Measurements from ENCODE around the gene ACOT13.
"Not testable (repeated sequence)": the region's sequence is repeated elsewhere in the genome, so short reads cannot be mapped to it uniquely, and the experiment has no call there.

Gene ACOT13

GRCh38 chr6:24648276-24648675 lies 18.6 kb upstream of the ACOT13 start:
- FAIRE-seq (no peak), DNase-seq (ENCODE audit: insufficient read length, low spot score) (no peak)
- TF ChIP-seq POLR2A (IDR thresholded peaks at IDR 0.05; ENCODE audit: low read depth, low read length), result no peak

GRCh38 chr6:24649691-24650090 lies 17.2 kb upstream of the ACOT13 start:
- FAIRE-seq (no peak), DNase-seq (ENCODE audit: insufficient read length, low spot score) (no peak)
- TF ChIP-seq POLR2A (IDR thresholded peaks at IDR 0.05; ENCODE audit: low read depth, low read length), result no peak

- FAIRE-seq (no peak), DNase-seq (ENCODE audit: insufficient read length, low spot score) (no peak)
- no peak for TF ChIP-seq POLR2A (IDR thresholded peaks at IDR 0.05; ENCODE audit: low read depth, low read length)
Measured at GRCh38 chr6:24650365-24650764, 16.5 kb upstream of the ACOT13 start.

- DNase-seq (ENCODE audit: insufficient read length, low spot score) (no peak), FAIRE-seq (no peak)
- TF ChIP-seq POLR2A (IDR thresholded peaks at IDR 0.05; ENCODE audit: low read depth, low read length), result no peak
Measured at GRCh38 chr6:24655215-24655614, 11.7 kb upstream of the ACOT13 start.

GRCh38 chr6:24658573-24659560 lies 8.0 kb upstream of the ACOT13 start:
- DNase-seq (ENCODE audit: insufficient read length, low spot score) (no peak), FAIRE-seq (peak; percentile 61)
- no peak for TF ChIP-seq POLR2A (IDR thresholded peaks at IDR 0.05; ENCODE audit: low read depth, low read length)

GRCh38 chr6:24659561-24659960 lies 7.3 kb upstream of the ACOT13 start:
- FAIRE-seq, result no peak
- TF ChIP-seq POLR2A (IDR thresholded peaks at IDR 0.05; ENCODE audit: low read depth, low read length), result no peak
- no peak for DNase-seq (ENCODE audit: insufficient read length, low spot score)

- peak; percentile 23 for FAIRE-seq
- no peak for DNase-seq (ENCODE audit: insufficient read length, low spot score)
- no peak for TF ChIP-seq POLR2A (IDR thresholded peaks at IDR 0.05; ENCODE audit: low read depth, low read length)
Measured at GRCh38 chr6:24660105-24660504, 6.8 kb upstream of the ACOT13 start.

GRCh38 chr6:24661759-24662158 lies 5.1 kb upstream of the ACOT13 start:
- not testable (repeated sequence) for FAIRE-seq; DNase-seq (ENCODE audit: insufficient read length, low spot score)

- DNase-seq (ENCODE audit: insufficient read length, low spot score) (no peak), FAIRE-seq (no peak)
- TF ChIP-seq POLR2A (IDR thresholded peaks at IDR 0.05; ENCODE audit: low read depth, low read length), result no peak
Measured at GRCh38 chr6:24662236-24662635, 4.6 kb upstream of the ACOT13 start.

- no peak for TF ChIP-seq POLR2A (IDR thresholded peaks at IDR 0.05; ENCODE audit: low read depth, low read length)
- DNase-seq (ENCODE audit: insufficient read length, low spot score), result no peak
- no peak for FAIRE-seq
Measured at GRCh38 chr6:24663189-24663588, 3.7 kb upstream of the ACOT13 start.

- FAIRE-seq (no peak), DNase-seq (ENCODE audit: insufficient read length, low spot score) (no peak)
- no peak for TF ChIP-seq POLR2A (IDR thresholded peaks at IDR 0.05; ENCODE audit: low read depth, low read length)
Measured at GRCh38 chr6:24664046-24664987, 2.6 kb upstream of the ACOT13 start.

GRCh38 chr6:24666097-24666640 lies 708 bp upstream of the ACOT13 start:
- no peak for TF ChIP-seq POLR2A (IDR thresholded peaks at IDR 0.05; ENCODE audit: low read depth, low read length)
- DNase-seq (ENCODE audit: insufficient read length, low spot score) (peak; percentile 9), FAIRE-seq (no peak)

- no peak for FAIRE-seq
- peak; percentile 15 for DNase-seq (ENCODE audit: insufficient read length, low spot score)
- TF ChIP-seq POLR2A (IDR thresholded peaks at IDR 0.05; ENCODE audit: low read depth, low read length), result no peak
Measured at GRCh38 chr6:24667378-24667803, 514 bp downstream of the ACOT13 start.

GRCh38 chr6:24668066-24668996 lies 1.5 kb downstream of the ACOT13 start:
- FAIRE-seq; DNase-seq (ENCODE audit: insufficient read length, low spot score): not testable (repeated sequence)
